Choroid plexus epithelial cell (primary cell): ENCODE measurements around the gene OGT.

Experiments used
- DNase-seq: peaks from one replicate; pipeline ENCODE4 v3.0.0-alpha.2; 2010; ENCODE audit warnings: low read depth
- H3K4me3 ChIP-seq: 2 replicates; pipeline ENCODE4 v1.5.1; 2011; ENCODE audit warnings: low read depth, mild to moderate bottlenecking, control low read depth, low read length, moderate library complexity
- TF ChIP-seq, protein P1 (sequence below): conservative IDR thresholded peaks from 2 replicates; pipeline ENCODE4 v1.5.1; 2011; ENCODE audit warnings: low read depth, mild to moderate bottlenecking, control low read depth, inconsistent platforms, low read length, moderate library complexity

OGT gene

DNA sequence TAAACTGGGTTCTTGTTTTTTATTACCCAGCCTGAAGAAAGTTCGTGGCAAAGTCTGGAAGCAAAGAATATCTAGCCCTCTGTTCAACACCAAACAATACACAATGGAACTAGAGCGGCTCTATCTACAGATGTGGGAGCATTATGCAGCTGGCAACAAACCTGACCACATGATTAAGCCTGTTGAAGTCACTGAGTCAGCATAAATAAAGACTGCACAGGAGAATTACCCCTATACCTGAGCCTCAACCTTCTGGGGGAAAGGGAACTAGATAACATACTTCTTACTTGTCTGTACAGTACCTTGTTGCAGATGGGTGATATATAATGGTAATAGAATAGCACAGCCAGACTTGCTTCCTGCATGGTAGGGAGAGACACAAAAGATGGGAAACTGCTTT lies 40.7 kb downstream of the OGT start:
- DNase-seq, result no peak

DNA sequence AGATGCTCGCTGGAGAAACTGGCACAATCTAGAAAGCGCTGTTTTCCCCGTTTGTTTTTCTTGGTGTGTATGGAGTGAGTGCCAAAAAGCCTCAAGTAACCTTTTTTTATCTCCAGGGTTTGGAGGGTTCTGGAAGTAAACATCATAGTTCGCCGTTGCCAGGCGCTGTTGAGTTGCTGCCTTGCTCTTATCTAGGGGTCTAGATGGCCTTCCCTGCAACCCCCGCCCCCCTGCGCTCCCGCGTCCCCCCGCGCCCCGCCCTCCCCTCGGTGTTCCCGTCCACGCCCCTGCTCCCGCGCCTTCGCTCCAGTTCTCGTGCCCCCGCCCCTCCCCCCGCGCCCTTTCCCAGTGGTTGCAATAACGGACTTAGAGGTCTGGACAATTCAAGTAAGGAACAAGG lies 44.8 kb downstream of the OGT start:
- DNase-seq, result no peak

More for the DNA sequence above, 40.7 kb downstream of the OGT start:
- no peak overlapping the region for H3K4me3 ChIP-seq
- TF ChIP-seq, protein P1, sequence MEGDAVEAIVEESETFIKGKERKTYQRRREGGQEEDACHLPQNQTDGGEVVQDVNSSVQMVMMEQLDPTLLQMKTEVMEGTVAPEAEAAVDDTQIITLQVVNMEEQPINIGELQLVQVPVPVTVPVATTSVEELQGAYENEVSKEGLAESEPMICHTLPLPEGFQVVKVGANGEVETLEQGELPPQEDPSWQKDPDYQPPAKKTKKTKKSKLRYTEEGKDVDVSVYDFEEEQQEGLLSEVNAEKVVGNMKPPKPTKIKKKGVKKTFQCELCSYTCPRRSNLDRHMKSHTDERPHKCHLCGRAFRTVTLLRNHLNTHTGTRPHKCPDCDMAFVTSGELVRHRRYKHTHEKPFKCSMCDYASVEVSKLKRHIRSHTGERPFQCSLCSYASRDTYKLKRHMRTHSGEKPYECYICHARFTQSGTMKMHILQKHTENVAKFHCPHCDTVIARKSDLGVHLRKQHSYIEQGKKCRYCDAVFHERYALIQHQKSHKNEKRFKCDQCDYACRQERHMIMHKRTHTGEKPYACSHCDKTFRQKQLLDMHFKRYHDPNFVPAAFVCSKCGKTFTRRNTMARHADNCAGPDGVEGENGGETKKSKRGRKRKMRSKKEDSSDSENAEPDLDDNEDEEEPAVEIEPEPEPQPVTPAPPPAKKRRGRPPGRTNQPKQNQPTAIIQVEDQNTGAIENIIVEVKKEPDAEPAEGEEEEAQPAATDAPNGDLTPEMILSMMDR, result no peak

DNA sequence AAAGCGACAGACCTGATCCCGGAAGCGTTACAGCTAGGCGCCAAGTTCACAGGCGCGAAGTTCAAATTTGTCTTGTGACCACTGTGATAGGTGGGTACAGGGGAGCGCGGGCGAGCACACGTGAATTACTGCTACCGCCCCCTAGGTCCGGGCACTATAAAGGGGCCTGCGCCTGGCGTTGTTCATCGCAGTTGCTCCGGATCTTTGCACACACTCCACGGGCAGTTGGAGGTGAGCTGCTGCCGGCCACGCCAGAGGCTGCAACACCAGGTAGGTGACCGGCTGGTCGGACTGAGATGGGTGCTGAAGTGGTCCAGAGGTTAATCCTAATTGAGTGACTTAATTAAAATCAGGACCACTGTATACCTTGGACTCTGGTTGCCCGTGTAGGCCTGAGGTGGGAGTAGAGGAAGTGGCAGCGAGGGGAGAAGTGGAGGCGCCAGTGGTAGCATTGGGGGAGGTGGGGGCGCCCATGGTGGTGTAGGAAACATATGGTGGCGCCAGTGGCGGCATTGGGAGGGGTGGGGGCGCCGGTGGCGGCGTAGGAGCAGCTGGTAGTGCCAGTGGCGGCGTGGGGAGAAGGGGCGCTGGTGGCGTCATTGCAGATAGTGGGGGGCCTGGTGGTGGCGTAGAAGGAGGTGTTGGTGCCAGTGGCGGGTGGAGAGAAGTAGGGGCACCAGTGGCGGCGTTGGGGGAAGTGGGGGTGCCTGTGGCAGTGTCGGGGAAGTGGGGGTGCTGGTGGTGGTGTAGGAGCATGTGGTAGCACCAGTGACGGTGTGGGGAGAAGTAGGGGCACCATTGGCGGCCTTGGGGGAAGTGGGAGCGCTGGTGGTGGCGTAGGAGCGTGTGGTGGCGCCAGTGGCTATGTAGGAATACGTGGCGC lies 45.6 kb downstream of the OGT start, which contains the start of gene GCNA:
TSS of gene GCNA (plus strand) at position 185 of the 883 bp plus-strand sequence. CDS start 2,385 bp downstream, outside the sequence.
- H3K4me3 ChIP-seq, result no peak within 1 kb of the TSS
- DNase-seq, result no peak
- TF ChIP-seq, protein P1, result no peak

More for the DNA sequence above, 44.8 kb downstream of the OGT start:
- no peak overlapping the region for H3K4me3 ChIP-seq
- TF ChIP-seq, protein P1, result no peak

DNA sequence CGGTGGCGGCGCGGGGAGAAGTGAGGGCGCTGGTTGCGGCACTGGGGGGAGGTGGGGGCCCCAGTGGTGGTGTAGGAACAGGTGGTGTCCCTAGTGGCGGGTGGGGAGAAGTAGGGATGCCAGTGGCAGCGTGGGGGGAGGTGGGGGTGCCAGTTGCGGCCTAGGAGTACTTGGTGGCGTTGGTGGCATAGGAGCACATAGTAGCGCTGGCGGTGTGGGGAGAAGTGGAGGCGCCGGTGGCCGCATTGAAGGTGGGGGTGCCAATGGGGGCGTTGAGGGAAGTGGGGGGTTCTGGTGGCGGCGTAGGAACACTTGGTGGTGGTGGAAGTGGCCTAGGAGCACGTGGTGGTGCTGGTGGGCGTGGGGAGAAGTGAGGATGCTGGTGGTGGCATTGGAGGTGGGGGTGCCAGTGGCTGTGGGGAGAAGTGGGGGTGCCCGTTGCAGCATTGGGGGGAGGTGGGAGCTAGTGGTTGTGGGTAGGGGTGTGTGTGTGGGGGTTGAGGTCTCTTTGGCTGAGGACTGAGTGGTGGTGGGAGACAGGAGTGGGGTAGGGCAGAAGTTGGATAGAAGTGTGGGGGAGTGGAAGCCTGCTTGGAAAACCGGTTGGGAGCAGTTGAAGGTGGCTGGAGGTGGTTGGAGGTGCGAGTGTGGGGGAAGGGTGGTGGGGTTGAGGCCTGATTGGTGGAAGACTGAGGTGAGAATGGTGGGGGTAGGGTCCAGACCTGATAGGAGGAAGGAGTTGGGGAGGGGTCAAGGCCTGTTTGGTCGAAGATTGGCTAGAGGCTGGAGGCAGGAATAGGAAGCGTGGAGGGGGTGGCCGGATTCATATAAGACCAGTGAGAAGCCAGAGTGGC lies 46.5 kb downstream of the OGT start:
- no peak for DNase-seq

DNA sequence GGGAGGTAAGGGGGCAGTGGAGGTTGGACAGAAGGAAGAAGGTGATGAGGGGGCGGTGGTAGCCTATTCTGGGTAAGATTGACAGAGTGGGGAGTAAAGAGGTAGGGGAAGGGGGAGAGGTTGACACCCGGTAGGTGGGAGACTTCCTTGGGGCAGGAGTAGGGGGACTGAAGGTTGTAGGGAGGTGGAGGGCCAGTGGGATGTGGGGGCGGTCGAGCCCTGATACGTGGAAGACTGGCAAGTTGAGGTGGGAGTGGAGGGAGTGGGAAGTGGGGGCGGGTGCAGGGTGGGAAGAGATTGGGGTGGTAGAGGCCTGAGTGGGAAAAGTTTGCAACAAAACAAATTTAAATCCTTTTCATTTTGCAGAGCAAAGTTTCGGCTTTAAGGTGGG lies 47.1 kb downstream of the OGT start:
- DNase-seq, result no peak
- TF ChIP-seq, protein P1, result no peak
- no peak overlapping the region for H3K4me3 ChIP-seq

More for the DNA sequence above, 46.5 kb downstream of the OGT start:
- TF ChIP-seq, protein P1, result no peak
- H3K4me3 ChIP-seq, result no peak overlapping the region

DNA sequence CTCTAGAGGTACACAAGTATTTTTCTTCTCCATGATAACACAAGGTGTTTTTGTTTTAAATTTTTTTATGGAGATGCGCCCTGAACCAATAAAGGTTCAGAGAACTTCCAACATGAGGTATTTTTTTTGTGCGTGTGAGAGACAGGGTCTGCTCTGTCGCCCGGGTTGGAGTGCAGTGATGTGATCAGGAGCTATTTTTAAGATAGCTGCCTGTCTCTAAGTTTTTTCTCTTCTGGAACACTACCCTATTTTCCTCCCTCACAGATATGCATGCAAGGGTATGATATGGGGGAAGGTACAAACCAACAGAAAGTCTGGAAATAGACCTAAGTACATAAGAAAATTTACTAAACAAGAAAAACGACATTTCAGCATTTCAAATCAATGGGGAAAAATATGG lies 48.3 kb downstream of the OGT start:
- H3K4me3 ChIP-seq, result no peak overlapping the region
- TF ChIP-seq, protein P1, result no peak
- DNase-seq, result no peak
